ENCODE measurements around the gene NFATC2.

DNA sequence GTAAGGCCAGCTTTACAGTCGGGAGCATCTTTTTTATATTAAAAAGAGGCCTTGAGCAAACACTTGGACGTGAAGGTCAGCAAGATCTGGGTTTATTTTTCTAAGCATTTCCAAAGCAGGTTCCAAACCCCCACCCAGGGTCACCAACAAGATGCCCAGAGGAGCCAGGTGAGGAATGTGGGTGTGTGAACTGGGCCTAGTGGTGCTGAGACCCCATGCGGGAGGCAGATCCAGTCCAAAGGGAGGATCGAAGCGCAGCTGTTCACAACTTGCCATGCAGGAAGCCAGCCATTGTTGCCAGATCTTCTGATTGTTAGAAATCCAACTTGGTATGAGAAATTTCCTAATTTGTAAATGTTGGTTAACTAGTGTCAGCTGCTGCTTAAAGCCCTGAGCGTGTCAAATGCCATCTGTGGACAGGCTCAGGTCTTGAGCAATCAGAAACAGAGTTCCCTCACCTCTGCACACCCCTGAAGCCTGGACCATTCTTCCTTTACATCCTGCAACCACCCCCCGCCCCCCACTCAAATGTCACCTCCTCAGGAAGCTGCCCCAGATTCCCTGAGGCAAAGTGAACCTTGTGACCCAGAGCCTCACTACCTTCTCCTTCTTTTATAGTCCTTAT, 46.5 kb downstream of the NFATC2 start:
- TF ChIP-seq SUZ12 (IDR thresholded peaks at IDR 0.05) (no peak), TARDBP (IDR thresholded peaks at IDR 0.05) (no peak)
